ENCODE results near the gene CNBD2.
"Not testable (repeated sequence)": the region's sequence is repeated elsewhere in the genome, so short reads cannot be mapped to it uniquely, and the experiment has no call there.

The CNBD2 gene

DNA sequence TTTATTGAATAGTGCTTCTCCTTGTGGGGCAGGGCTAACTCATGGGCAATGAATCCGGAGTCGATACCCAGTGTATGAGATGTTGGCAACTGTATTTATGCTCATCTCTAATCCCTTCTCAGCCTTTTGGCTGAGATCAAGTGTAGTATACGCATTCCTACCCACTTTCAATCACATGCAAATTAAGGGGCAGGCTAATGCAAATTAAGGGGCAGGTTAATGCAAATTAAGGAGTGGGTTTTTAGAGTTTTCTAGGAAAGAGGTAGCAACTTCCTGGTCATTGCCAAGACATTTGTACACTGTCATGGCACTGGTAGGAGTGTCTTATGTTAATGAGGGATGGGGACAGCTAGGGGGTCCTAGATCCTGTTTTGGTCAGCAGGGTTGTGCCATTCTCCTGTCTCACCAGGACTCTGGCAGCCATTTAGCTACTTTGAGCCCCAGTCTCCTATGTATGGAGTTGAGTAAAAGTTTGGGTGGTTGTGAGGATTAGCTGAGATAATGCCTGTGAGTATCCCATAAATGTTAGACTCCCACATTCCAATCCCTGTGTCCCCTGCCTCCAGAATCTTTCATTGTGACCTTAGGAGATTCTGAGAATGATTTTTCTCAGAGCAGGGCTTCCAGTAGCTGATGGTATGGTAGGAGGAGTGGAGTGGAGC, at the start of gene CNBD2:
CNBD2 (plus strand) TSS at position 612 of the 662 bp plus-strand sequence. CDS start 173 bp downstream, outside the sequence.
- DNase-seq, result no peak

DNA sequence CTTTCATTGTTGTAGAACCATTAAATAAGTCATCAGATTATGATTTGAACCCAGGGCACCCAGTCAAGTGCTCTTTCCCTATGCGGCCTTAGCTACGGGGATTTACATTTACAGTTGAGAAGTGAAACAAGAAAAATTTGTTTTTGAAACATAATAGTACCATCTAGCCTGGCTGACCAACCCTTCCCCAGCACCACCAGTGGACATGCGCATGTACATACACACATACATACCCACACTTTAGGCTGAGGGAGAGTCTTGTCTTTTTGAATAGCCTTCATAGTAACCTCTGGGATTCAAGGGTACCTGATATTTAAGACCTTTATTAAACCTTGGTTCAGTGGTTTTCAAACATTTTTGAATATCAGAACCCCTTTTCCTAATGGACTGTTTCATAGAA, 47.9 kb upstream of the CNBD2 start:
- DNase-seq, result no peak

DNA sequence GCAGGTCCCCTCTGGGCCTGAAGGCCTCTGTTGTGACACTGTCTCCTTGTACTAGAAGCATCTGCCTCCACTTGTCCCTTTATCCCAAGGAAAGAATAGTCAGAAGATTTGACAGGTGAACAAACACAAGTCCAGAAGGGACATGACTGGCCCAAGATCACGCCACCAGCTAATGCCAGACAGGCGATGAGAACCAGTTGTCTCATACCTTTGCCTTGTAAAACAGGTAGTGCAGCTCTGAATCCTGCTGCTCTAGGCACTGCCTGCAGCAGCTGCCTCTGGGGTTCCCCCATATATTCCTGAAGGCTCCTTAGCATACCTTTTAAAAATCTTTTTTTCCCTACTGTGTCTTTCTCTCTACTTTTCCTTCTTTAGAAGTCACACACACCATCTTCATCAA, 39.1 kb upstream of the CNBD2 start:
- DNase-seq, result no peak

DNA sequence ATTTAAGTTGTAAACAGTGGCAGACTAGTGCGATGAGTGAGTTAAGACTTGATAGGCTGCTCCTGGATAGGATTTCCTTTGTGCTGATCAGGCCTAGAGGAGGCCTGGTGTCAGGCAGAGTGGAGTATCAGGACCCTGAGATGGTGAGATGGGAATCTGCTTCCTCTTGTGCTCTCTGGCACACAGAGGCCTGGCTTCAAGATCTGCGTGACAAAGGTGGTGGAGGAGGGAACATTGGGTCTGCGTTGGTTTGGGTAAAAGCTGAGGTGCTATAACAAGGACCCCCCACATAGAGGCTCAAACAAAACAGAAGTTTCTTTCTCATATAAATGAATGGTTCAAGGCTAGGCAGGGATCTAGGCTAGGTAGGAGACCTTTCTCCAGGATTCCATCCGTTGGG, 34.3 kb upstream of the CNBD2 start:
- no peak for DNase-seq

DNA sequence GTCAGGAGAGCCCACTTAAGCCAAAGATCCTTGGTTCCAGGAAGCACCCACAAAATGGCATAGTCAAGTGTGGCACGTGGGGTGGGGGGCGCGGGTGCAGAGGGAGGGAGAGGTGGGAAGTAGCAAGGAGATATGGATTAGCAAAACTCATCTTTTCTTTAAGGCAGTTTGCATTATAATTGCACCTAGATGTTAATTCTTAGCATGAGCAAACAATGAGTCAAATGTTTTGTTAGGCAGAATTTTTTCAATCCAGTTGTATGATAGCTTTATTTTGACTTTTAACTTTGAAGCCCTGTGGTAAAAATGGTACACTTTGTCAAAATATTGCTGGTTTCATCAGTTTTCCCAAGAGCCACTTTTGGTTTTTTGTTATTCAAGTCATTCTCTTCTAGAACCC, 29.1 kb upstream of the CNBD2 start:
- DNase-seq, result peak in 1 of 51 donors; percentile 7

DNA sequence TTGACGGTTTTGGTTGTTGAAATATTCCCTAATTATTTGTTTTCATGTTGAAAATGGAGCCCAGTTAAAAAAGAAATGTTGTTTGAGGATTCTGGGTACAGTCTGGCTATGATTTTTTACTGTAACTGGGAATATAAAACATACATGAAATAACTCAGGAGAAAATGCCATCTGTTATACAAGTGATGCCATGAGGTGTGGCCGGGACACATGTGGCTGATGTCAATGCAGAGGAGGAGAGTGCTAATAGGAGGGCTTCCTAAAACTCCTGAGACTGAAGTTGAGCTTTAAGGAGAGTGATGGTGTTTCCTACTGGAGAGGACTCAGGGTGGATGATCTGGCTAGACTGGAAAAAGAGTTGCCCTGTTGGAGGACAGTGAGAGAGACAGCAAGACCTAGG, 26.8 kb upstream of the CNBD2 start:
- no peak for DNase-seq

DNA sequence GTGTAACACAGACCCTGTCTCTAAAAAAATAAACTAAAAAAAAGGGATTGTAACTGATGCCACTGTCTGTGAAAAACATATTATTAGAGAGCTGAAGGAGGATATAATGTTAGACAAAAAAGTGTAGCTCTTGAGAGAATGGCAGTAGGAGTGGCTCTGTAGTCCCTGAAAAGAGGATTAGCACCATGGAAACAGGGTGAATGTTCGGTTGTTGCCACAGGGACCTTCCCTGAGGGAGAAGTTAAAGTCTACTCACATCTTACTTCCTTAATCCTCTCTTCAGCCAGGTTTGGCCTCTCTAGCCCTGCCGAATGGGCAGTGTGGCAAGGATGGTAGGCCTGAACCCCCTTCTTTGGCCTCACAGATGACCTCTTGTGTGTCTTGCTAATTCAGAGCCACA, 26.1 kb upstream of the CNBD2 start:
- peak in 6 of 51 donors; percentile 1 to 28 (median 4) for DNase-seq

DNA sequence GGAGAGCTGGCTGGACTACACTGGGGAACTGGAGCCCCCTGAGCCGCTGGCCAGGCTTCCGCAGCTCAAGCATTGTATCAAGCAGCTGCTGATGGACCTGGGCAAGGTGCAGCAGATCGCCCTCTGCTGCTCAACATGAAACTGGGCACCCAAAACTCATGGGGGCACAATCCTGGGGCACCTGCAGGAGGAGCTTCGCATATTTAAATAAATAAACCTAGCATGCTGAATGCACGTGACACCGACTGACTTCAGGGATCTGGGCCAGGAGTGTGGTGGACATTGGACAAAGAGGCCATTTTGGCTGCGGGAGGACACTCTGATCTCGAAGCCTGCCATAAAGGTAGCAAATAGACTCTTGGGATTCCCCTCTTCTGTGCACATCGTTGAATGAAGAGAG, 20.9 kb upstream of the CNBD2 start:
- no peak for DNase-seq

DNA sequence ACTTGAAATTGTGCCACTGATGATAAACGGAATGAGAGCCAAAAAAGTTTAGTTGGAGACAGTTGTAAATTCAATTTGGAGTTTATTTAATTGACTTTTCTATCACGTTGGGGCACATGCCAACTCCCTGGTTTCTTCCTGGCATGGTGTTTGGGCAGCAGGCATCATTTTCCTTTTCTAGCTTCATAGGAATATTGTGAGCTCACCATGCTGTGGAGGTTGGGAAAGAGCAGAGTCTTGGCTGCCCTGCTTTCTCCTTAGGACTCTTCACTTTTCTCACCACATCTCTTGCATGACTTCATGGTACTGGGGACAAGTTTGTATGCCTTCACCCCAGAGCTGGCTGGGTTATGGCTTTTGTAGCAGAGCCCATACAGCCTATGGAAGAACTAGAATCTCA, 20.5 kb upstream of the CNBD2 start:
- no peak for DNase-seq

DNA sequence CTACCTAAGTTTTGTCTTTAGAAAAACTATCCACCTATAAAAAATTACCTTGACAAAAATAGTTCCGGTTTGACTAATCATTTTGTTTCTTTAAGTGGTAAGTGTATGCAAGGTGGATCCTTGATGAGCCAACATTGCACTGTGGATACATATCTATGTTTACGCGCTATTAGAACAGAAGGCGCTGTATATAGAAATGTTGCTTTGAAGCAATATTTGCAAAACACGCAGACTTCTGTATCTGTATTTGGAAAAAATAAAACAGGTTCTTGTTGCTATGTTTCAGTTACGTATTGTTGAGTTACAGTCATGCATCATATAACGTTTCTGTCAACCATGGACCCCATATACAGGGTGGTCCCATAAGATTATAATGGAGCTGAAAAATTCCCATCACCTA, 18.3 kb upstream of the CNBD2 start:
- DNase-seq, result no peak

DNA sequence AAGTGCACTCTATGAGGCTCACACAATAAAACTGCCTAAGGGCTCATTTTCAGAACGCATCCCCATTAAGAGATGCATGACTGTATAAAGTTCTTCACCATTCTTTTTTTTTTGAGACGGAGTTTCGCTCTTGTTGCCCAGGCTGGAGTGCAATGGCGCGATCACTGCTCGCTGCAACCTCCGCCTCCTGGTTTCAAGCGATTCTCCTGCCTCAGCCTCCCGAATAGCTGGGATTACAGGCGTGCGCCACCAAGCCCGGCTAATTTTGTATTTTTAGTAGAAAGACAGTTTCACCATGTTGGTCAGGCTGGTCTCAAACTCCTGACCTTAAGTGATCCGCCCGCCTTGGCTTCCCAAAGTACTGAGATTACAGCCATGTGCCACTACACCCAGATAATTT, 16.3 kb upstream of the CNBD2 start:
- not testable (repeated sequence) for DNase-seq

DNA sequence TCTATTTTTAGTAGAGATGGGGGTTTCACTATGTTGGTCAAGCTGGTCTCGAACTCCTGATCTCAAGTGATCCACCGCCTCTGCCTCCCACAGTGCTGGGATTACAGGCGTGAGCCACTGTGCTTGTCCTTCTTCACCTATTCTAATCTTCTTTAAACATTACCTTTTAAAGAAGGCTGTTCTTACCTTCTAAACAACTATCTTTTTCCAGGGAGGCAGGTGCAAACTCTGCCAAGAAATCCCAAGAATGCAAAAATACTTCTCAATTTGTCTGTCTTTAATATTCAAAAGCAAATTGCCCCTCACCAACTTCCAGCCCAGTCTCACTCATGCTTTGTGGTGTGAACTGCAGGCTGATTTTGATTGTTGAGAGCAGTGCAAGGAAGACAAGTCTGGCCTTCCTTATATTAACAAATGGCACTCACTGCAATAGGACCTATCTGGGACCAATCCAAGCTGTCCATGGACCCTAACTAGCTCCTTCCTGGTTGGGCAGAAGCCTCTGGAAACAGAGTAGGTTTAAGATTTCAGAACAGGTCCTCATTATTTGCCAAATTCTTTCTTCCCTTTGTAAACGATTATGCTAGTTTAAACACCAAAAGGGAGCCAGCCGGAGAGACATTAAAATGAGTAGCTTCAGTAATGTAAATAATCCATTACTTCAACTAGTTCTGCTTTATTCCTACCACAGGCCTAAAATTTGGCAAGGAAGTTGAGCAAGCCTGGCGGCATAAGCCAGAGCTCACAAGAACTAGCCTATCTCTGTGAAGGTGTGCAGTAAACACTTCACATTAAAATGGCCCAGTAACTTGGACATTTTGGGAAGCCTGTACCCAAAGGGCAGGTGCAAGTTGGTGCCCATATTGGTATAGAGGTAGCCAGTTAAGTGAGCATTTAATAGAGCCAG, 15.7 kb upstream of the CNBD2 start:
- DNase-seq, result no peak

DNA sequence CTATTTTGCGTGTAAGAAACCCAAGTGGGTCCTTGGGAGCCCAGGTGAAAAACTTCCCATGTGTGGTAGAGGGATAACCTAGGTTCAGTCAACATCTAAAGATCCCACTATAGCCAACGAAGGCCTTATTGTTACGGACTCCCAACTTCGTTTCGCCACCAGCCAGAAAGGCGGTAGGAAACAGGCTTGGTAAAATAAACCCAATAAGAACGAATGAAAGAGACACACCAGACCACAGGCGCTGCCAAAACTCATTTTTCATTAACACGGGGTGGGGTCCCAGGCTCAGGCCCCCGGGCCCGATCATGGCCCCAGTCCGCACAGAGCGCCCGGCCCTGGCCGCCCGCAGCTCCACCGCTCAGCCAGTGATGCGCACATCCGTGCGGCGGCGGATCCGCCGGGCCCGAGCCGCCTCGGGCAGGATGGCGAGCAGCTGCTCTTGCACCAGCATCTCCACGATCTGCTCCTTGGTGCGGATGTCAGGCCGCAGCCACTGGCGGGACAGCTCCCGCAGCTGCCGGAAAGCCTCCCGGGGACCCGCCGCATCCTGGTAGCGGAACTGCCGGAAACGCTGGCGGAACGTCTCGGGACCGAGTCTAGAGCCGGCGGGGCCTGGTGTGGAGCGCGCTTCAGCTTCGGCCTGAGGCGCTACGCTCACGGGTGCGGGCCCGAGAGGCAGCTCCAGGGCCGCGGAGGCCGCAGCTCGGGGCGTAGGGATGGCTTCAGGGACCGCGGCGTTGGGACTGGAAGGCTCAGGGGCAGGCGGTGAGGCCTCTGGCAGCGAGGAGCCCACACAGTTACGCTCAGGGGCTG, 14.8 kb upstream of the CNBD2 start:
- DNase-seq, result peak in 22 of 51 donors; percentile 24 to 71 (median 51)

DNA sequence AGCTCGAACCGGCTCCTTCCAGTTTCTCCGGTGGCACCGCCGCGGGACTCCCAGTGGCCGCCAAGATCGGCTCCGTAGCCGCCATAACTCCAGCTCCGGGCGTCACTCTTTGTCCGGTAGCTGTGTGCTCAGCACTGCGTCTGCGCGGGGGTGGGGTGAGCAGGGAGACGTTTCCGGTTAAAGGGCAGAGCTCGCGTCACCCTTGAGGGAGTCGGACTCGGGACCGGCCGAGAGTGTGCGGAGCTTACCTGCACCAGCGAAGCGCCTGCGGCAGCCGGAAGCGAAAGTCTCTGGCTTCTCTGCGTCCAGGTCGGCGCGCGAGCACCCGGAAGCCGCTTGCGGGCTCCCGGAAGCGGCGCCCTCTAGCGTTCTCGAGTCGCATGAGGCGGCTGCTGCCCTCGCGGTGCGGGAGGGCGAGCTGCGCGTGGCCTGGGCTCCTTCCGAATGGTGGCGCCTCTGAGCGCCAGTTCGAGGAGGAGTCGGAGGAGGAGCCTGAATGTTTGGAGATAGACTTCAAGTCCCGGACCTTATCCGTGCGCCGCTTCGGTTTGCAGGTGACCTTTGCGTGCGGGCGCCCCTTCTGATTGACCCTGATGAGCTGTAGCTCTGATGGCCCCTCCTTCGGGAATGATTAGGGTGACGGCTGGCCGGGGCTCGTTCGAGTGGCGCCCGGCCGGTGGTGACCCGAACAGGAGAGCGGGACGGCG, 14.0 kb upstream of the CNBD2 start, which contains the start of gene SCAND1:
SCAND1 (minus strand) TSS at position 303 of the 707 bp plus-strand sequence; CDS start at position 85, 218 bp downstream.
- peak; percentile 64 to 100 (median 94) for DNase-seq

DNA sequence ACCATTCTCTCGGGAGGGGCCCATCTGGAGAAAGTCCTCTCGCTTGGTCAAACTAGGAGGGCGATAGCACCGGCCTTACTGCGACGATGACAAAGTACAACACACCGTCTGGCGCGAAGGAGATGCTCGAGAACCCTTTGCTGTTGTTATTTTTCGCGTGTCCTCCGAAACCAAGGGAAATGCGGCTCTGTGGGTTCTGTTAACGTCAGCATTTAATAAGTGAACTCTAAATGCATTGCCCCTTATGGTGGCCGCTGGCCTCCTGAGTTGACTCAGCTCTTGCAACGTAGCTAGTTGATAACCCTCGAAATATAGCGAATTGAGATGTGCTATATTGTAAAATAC, 13.5 kb upstream of the CNBD2 start:
- DNase-seq, result no peak

DNA sequence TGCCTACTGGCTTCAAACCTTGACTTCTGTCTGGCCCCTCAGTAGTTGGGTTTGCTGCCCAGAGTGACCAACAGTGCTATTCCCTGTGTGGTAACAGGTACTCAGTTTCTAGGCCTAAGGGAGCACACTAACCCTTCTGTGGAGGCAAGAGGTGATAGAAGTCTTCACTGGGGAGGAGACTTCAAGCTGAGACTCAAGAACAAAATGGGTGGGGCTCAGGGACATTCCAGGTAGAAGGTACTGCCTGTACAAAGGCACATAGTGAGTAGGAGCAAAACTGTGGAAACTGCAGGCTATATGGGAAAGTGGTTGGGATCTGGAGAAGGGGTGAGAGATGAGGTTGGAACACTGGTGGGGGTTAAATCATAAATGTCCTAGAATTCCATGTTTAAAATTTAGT, 11.8 kb upstream of the CNBD2 start:
- DNase-seq, result no peak

DNA sequence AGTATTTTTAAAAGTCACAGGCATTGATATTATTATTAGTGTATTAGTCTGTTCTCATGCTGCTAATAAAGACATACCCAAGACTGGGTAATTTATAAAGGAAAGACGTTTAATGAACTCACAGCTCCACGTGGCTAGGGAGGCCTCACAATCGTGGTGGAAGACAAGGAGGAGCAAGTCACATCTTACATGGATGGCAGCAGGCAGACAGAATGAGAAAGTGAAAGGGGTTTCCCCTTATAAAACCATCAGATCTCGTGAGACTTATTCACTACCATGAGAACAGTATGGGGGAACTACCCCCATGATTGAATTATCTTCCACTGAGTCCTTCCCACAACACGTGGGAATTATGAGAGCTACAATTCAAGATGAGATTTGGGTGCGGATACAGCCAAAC, 9.1 kb upstream of the CNBD2 start:
- not testable (repeated sequence) for DNase-seq

DNA sequence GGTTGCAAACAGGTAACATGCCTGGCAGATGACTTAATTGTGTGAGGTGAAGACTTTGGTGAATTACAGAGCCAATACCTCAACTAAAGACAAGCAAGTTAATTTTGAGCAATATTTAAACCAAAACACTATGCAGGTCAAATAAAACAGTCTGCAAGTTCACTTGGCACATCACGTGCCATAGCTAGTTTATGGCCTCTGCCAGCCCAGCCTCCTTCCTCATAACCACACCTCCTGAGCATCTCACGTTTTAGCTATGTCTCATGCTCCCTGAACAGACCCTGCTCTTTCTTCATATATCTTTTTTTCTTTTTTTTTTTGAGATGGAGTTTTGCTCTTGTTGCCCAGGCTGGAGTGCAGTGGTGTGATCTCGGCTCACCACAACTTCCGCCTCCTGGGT, 4.5 kb upstream of the CNBD2 start:
- no peak for DNase-seq

DNA sequence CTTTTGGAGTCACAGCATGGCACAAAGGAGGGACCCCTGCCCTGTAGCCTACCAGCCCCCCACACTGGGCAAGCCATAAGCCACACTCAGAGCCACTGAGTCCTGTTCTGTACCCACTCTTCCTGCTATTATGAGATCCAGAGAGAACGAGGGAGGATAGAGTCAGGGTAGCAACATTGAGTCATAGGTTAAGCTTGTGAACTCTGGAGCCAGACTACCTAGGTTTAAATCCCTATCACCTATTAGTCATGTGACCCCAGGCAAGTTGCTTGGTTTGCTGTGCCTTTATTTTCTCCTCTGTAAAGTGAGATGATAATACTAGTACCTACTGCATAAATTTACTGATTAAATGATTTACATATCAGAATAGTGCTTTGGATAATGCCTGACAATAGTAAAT, 540 bp downstream of the CNBD2 start:
- DNase-seq, result no peak

DNA sequence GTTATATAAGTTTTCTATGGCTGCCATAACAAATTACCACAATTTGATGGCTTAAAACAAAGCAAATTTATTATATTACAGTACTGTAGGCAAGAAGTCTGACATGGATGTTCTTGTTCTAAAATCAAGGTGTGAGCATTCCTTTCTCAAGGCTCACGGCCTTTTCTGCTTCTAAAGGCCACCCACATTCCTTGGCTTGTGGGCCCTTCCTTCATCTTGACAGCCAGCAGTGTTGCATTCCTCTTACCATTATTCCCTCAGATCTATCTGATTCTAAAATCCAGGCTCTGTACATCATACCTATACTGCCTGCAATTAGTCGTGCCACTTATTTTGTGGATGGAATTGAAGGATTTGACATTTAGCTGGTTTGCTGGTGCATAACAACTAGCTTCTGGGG, 3.6 kb downstream of the CNBD2 start:
- DNase-seq, result no peak

DNA sequence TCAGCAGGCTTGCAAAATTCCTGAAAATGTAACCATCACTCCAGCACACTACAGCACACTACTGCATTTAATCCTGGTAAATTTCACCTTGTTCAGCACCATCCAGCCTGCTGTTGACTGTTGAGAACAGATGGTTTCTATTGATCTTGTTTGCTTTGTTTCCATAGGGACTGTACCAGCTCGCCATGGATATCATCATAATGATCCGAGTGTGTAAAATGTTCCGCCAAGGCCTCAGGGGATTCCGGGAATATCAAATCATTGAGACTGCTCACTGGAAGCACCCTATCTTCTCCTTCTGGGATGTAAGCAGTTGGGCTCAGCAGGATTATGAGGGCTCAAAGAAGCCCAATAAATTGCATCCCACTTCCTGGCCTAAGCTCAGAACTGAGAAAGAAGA, 4.1 kb downstream of the CNBD2 start:
- DNase-seq, result no peak

Measured in hypothalamus (tissue), 51 donors.